Measurements from ENCODE around the gene MUC22. TPM values are rescaled to one million over a fixed set of nuclear protein-coding genes. Genes with fewer than 3 reads are reported as not detected.
A peak's percentile ranks its signal among the peaks of the same experiment; 100 is the strongest.

Gene MUC22
- total RNA-seq, 3 donors from 2014 or later, result not detected

- ATAC-seq (no peak), DNase-seq (no peak)
- Histone ChIP-seq H3K9me3 (no peaks in the 10 kb centered on the region), H3K36me3 (ENCODE audit: low read depth) (no peaks in the 10 kb centered on the region), H3K4me3 (no peak overlapping the region), H3K4me1 (ENCODE audit: low read depth) (no peaks in the 10 kb centered on the region)
- no peak for TF ChIP-seq CTCF (IDR thresholded peaks at IDR 0.05)
- intact Hi-C loops (cut with DNase I, micrococcal nuclease), result no loop called here
Measured at GRCh38 chr6:31055441-31055840, 45.2 kb downstream of the MUC22 start.

- Histone ChIP-seq H3K36me3 (ENCODE audit: low read depth) (no peaks in the 10 kb centered on the region), H3K9me3 (no peaks in the 10 kb centered on the region), H3K4me3 (no peak overlapping the region), H3K4me1 (ENCODE audit: low read depth) (no peaks in the 10 kb centered on the region)
- intact Hi-C loops (cut with DNase I, micrococcal nuclease), result no loop called here
- TF ChIP-seq CTCF (IDR thresholded peaks at IDR 0.05), result no peak
- no peak for DNase-seq
- ATAC-seq, result no peak
Measured at GRCh38 chr6:31057426-31058003, 47.2 kb downstream of the MUC22 start.

GRCh38 chr6:31058128-31058894, 48.0 kb downstream of the MUC22 start:
- intact Hi-C loops (cut with DNase I, micrococcal nuclease), result no loop called here
- no peak for TF ChIP-seq CTCF (IDR thresholded peaks at IDR 0.05)
- DNase-seq (peak in 1 of 3 donors; percentile 15), ATAC-seq (peak; percentile 79)
- Histone ChIP-seq H3K9me3 (no peaks in the 10 kb centered on the region), H3K36me3 (ENCODE audit: low read depth) (no peaks in the 10 kb centered on the region), H3K4me1 (ENCODE audit: low read depth) (no peaks in the 10 kb centered on the region), H3K4me3 (no peak overlapping the region)

- no peak for ATAC-seq
- H3K36me3 ChIP-seq (ENCODE audit: low read depth), result no peaks in the 10 kb centered on the region
- DNase-seq, result no peak
- no peaks in the 10 kb centered on the region for H3K9me3 ChIP-seq
- no peak overlapping the region for H3K4me3 ChIP-seq
- TF ChIP-seq CTCF (IDR thresholded peaks at IDR 0.05), result no peak
- no peaks in the 10 kb centered on the region for H3K4me1 ChIP-seq (ENCODE audit: low read depth)
- intact Hi-C loops (cut with DNase I, micrococcal nuclease), result no loop called here
Measured at GRCh38 chr6:31060145-31060544, 49.9 kb downstream of the MUC22 start.

GRCh38 chr6:31063906-31064435, 53.7 kb downstream of the MUC22 start:
- Histone ChIP-seq H3K4me1 (ENCODE audit: low read depth) (no peaks in the 10 kb centered on the region), H3K4me3 (no peak overlapping the region), H3K9me3 (no peaks in the 10 kb centered on the region), H3K36me3 (ENCODE audit: low read depth) (no peaks in the 10 kb centered on the region)
- TF ChIP-seq CTCF (IDR thresholded peaks at IDR 0.05), result no peak
- intact Hi-C loops (cut with DNase I, micrococcal nuclease), result no loop called here
- ATAC-seq (no peak), DNase-seq (no peak)
